Measurements from ENCODE around the gene PRKCH. TPM values are rescaled to one million over a fixed set of nuclear protein-coding genes. Genes with fewer than 3 reads are reported as not detected.

PRKCH gene
- total RNA-seq, 1 donor from 2014 or later, result 101 TPM

DNA sequence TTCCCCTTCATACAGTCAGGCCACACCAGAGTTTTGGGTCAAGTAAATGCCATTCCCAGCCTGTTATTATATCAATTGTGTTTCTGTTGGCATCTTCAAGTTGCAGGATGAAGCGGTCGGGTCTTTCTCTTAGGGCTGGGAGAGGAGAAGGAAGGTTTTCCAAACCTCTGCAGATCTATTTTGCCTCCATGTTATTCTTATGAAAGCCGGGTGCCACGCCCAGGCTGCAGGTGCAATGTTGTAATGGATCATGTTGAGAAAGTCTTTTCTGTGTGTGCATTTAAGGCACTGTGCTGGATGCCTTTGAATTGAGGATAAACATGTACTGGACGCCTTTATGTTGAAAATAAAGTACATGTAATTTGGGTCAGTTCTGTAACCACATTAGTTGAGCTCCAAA lies 209.5 kb downstream of the PRKCH start:
- no peak for DNase-seq (ENCODE audit: low spot score)
- Mint-ChIP-seq H3K27ac (no peak overlapping the region), H3K4me1 (ENCODE audit: low read depth) (peaks cover 70% of the 10 kb centered on the region), H3K9me3 (peaks cover 6% of the 10 kb centered on the region), H3K27me3 (ENCODE audit: low read depth) (no peaks in the 10 kb centered on the region), H3K4me3 (ENCODE audit: low read depth) (no peak overlapping the region), H3K36me3 (ENCODE audit: low read depth) (peaks cover 85% of the 10 kb centered on the region)
- intact Hi-C loops (cut with micrococcal nuclease), result no loop called here

DNA sequence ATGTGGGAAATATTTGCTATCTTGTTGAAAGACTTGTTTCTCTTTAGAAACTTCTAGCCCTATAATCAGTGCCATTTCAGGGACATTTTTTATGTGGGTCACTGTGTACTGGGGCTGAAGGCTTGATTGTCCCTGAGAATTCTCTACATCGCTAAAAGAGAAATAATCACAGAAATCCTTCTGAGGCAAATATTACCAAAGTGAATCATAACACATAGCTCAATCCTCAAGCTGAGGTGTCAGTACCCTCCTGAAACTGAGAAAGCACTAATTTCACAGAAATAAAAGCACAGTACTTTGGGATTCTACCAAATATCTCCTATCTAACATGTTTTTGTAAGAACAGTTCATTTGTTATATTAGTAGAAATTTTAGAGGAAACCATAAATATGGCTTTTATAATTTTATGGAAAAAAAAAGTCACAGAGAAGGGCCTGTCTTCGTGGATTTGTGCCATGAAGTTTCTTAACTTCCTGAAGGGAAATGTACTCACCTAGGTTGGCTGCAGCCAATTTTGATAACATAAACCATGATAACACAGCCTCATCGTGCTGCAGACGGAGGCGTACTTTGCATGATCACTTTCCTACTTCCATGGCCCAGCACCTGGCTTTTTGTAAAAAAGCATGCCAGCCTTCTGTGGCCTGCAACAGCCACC lies 210.2 kb downstream of the PRKCH start:
- H3K36me3 Mint-ChIP-seq (ENCODE audit: low read depth), result peaks cover 89% of the 10 kb centered on the region
- no peak overlapping the region for H3K27ac Mint-ChIP-seq
- no peak overlapping the region for H3K4me3 Mint-ChIP-seq (ENCODE audit: low read depth)
- H3K4me1 Mint-ChIP-seq (ENCODE audit: low read depth), result peaks cover 68% of the 10 kb centered on the region
- no peak for DNase-seq (ENCODE audit: low spot score)
- H3K9me3 Mint-ChIP-seq, result peaks cover 6% of the 10 kb centered on the region
- no peaks in the 10 kb centered on the region for H3K27me3 Mint-ChIP-seq (ENCODE audit: low read depth)
- intact Hi-C loops (cut with micrococcal nuclease), result no loop called here

DNA sequence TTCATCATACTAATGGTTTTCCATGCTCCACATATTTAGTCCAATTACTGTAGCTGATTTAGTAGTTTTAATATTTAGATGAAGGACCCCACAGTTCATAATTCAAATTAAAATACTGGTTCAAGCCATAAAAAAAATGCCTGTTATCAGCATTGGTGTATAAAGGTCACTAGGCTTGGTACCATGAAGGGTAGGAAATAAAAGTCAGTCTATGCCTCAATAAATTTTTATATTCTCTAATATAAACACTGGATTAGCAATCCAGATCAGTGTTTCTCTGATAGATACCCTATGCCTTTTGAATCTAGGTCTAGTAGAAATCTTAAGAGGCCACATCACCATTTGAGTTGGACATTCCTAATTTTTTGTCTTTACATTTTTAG lies 210.7 kb downstream of the PRKCH start:
- H3K27ac Mint-ChIP-seq, result no peak overlapping the region
- H3K27me3 Mint-ChIP-seq (ENCODE audit: low read depth), result no peaks in the 10 kb centered on the region
- intact Hi-C loops (cut with micrococcal nuclease), result no loop called here
- peaks cover 92% of the 10 kb centered on the region for H3K36me3 Mint-ChIP-seq (ENCODE audit: low read depth)
- peaks cover 67% of the 10 kb centered on the region for H3K4me1 Mint-ChIP-seq (ENCODE audit: low read depth)
- no peak for DNase-seq (ENCODE audit: low spot score)
- no peak overlapping the region for H3K4me3 Mint-ChIP-seq (ENCODE audit: low read depth)
- H3K9me3 Mint-ChIP-seq, result peaks cover 6% of the 10 kb centered on the region

DNA sequence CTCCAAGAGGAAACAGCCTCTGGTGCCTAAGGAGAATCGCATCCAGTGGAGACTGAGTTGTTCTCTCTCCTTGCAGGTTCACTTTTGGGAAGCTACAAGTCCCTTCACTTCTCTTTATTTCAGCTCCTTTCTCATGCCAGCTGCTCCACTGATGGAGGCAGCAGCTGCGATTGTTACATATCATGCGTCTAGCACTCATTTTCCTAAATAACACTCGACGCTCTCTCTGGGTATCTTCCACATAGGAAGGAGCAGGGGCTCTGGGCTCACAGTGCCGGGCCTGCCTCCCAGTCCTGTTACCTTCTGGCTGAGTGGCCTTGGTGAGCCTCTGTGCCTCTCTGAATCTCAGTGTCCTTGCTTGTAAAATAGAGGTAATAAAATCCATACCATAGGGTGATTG lies 211.4 kb downstream of the PRKCH start:
- intact Hi-C loops (cut with micrococcal nuclease), result no loop called here
- Mint-ChIP-seq H3K4me3 (ENCODE audit: low read depth) (no peak overlapping the region), H3K4me1 (ENCODE audit: low read depth) (peaks cover 67% of the 10 kb centered on the region), H3K9me3 (peaks cover 6% of the 10 kb centered on the region), H3K36me3 (ENCODE audit: low read depth) (peaks cover 92% of the 10 kb centered on the region), H3K27ac (no peak overlapping the region), H3K27me3 (ENCODE audit: low read depth) (no peaks in the 10 kb centered on the region)
- DNase-seq (ENCODE audit: low spot score), result no peak

DNA sequence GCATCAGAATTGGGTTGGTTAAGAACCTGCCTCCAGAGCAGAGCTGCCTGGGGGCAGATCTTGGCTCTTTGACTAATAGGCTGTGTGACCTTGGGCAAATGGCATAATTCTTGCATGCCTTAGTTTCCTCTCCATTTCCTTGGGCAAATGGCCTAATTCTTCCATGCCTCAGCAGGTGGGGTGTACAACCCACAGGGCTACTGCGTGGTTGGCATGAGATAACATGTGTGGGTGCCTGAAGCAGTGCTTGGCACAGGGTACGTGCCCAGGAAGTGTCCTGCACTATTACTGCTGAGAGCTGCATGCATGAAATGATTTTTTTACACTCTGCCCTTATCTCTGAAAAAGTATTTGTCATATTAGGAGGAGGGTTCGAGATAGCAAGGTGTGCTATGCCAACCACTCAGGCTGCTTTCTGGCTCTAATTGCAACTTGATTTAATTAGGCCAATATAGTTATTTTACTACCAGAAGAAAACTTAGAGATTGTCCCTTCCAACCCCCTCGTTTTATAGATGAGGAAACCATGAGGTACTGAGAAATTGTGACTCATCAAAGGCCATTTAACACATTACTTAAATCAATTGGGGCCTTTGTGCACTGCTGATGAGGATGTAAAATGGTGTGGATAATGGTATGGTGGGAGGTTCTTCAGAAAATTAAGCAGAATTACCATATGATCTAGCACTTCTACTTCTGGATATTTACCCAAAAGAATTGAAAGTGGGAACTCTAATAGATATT lies 212.3 kb downstream of the PRKCH start:
- no peak for DNase-seq (ENCODE audit: low spot score)
- peaks cover 4% of the 10 kb centered on the region for H3K9me3 Mint-ChIP-seq
- peaks cover 61% of the 10 kb centered on the region for H3K4me1 Mint-ChIP-seq (ENCODE audit: low read depth)
- H3K27ac Mint-ChIP-seq, result peak overlapping the region; percentile 56
- intact Hi-C loops (cut with micrococcal nuclease), result no loop called here
- H3K4me3 Mint-ChIP-seq (ENCODE audit: low read depth), result no peak overlapping the region
- H3K36me3 Mint-ChIP-seq (ENCODE audit: low read depth), result peaks cover 89% of the 10 kb centered on the region
- no peaks in the 10 kb centered on the region for H3K27me3 Mint-ChIP-seq (ENCODE audit: low read depth)

DNA sequence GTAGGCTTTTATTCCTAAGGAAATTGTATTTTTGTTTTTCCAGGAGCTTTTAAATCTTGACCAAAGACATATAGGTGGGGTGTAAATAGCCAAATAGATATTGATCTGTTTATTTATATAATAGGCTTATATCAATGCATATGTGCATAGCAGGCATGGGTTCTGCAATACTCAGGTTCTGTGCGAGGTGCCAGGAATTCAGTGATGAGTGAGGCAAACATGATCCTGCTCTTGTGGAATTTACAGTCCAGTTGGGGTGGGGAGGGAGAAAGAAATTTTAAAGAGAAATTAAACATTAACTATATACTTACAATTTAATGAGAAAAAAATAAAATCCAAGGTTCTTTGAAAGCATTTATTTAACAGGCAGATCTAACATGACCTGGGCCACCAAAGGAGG lies 213.7 kb downstream of the PRKCH start:
- Mint-ChIP-seq H3K27me3 (ENCODE audit: low read depth) (no peaks in the 10 kb centered on the region), H3K27ac (peak overlapping the region; percentile 31), H3K4me3 (ENCODE audit: low read depth) (no peak overlapping the region), H3K36me3 (ENCODE audit: low read depth) (peaks cover 94% of the 10 kb centered on the region), H3K4me1 (ENCODE audit: low read depth) (peaks cover 56% of the 10 kb centered on the region), H3K9me3 (no peaks in the 10 kb centered on the region)
- no peak for DNase-seq (ENCODE audit: low spot score)
- intact Hi-C loops (cut with micrococcal nuclease), result no loop called here

DNA sequence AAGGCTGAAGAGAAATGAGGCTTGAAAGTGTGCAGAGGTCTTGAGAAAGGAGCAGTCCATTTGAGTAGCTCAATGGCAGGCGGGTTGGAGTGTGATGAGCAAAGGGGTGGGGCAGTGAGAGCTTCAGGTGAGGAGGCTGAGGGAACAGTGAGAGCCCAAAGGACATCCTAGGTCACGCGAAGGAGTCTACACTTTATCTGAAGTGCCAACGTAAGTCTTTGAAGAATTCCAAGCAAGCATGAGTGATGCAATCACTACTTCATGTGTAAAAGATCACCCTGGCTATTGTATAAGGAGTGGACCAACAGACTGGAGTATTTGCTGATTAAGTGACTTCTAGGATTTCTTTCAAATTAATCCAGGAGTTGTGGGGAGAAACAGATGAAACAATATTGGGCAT lies 214.1 kb downstream of the PRKCH start:
- H3K4me3 Mint-ChIP-seq (ENCODE audit: low read depth), result no peak overlapping the region
- no peak for DNase-seq (ENCODE audit: low spot score)
- peak overlapping the region; percentile 31 for H3K27ac Mint-ChIP-seq

DNA sequence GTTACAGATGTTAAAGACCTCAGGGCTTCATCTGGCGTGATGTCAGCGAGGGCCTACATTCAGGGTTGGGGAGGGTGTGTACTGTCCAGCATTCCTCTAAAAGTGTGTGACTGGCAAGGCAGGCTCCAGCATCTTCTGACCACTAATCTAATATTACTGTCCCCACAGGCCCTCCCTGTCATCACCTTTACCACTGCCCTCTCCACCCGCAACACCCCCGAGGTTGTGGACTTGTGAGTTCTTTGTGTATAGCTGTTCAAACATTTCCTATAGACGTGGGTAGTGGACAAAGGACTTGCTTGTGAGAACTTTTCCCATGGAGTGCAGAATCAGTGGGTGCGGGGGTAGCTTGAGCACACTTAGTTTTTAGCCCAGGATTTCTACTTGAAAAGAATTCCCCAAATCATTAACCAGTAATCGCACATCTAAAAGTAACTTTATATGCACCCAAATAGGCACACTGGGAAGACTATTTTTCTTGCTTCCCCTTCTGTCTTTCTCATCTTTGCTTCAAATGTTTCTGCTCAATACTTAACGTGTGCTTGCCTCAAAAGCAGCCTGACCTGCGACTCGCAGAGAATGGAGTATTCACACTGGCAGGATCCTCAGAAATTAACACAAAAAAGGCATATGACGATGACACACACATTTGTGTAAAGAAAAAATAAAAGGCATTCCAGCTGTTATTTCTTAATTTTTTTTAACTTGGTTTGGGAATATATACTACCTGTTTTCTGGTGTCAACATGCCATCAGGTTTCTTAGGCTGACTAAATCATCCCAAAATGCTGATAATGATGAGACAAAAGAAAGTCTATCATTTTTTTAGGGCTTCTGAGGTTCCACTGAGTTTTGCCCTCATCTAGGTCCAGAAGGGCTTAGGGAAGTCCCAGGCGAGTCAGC lies 215.5 kb downstream of the PRKCH start:
- Mint-ChIP-seq H3K4me1 (ENCODE audit: low read depth) (peaks cover 52% of the 10 kb centered on the region), H3K36me3 (ENCODE audit: low read depth) (peaks cover 93% of the 10 kb centered on the region), H3K4me3 (ENCODE audit: low read depth) (no peak overlapping the region), H3K9me3 (no peaks in the 10 kb centered on the region), H3K27me3 (ENCODE audit: low read depth) (no peaks in the 10 kb centered on the region), H3K27ac (peak overlapping the region; percentile 64)
- intact Hi-C loops (cut with micrococcal nuclease), result no loop called here
- no peak for DNase-seq (ENCODE audit: low spot score)

More for the DNA sequence above, 214.1 kb downstream of the PRKCH start:
- H3K36me3 Mint-ChIP-seq (ENCODE audit: low read depth), result peaks cover 92% of the 10 kb centered on the region
- H3K27me3 Mint-ChIP-seq (ENCODE audit: low read depth), result no peaks in the 10 kb centered on the region
- intact Hi-C loops (cut with micrococcal nuclease), result no loop called here
- no peaks in the 10 kb centered on the region for H3K9me3 Mint-ChIP-seq
- H3K4me1 Mint-ChIP-seq (ENCODE audit: low read depth), result peaks cover 52% of the 10 kb centered on the region

DNA sequence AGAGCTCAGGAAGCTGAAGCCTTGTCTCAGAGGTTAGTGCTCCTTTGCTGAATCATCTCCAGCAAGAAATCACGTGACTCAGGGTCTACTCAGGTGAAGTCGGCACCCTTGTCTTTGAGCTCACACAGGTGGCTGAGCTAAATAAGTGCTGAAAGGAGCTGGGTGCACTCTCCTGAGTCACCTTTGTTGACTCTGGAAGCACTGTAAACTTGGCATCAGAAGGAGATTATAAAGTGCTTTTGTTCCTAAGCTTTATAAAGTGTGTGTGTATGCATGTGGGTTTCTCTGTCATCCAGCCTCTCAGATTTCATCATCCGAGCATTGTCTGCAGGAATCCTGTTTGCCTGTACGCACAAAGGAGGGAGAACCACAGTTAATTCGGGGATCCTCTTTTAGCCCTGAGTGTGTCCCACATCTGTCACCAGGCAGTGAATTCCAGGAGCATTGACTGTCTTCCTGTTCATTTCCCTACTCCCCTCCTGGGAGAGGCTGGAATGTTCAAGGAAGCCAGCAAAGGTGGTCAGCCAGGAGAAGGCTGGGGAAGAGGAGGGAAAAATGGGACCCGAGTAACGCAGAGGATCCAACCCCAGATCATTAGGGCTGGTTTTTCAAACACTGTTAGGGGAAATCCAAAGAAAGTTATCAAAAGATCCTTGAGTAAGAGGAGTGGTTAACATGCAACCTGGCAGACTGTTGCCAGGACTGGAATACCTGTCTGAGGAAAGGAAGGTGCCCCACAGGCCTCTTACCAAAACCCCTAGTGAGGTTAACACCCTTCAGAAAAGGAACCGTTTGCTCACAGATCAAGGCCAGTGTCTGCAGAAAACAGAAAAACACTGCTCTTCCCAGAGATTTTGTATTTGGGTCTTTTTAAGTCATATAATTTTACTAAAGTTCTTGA lies 216.4 kb downstream of the PRKCH start:
- intact Hi-C loops (cut with micrococcal nuclease), result no loop called here
- Mint-ChIP-seq H3K4me3 (ENCODE audit: low read depth) (no peak overlapping the region), H3K9me3 (no peaks in the 10 kb centered on the region), H3K4me1 (ENCODE audit: low read depth) (peaks cover 49% of the 10 kb centered on the region), H3K27me3 (ENCODE audit: low read depth) (no peaks in the 10 kb centered on the region), H3K27ac (peak overlapping the region; percentile 64), H3K36me3 (ENCODE audit: low read depth) (peaks cover 87% of the 10 kb centered on the region)
- no peak for DNase-seq (ENCODE audit: low spot score)

DNA sequence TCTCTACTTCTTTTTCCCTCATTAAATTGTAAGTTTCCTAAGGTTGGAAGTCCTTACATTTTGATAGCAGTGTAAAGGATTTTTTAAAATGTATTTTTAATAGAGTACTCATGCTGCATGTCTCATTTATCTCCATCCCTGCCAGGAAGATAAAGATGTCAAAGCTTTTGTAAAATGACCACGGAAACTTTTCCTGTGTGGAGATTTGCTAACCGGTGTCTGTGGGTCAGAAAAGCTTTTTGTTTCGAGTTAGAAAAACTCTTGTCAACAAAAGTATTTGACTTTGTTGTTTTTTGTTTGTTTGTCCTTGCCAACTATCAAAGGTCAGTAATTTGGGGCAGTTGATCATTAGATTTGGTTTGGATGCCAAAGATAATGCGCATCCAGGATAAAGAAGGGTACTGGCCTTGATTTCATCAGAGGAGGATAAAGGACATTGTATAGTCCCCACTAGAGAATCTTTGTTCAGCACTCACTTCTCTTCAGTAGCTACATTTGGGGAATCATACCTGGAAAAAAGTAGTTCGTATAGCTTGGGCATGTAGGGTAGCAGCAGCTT lies 217.2 kb downstream of the PRKCH start:
- Mint-ChIP-seq H3K36me3 (ENCODE audit: low read depth) (peaks cover 79% of the 10 kb centered on the region), H3K4me3 (ENCODE audit: low read depth) (no peak overlapping the region), H3K9me3 (no peaks in the 10 kb centered on the region), H3K27ac (no peak overlapping the region), H3K27me3 (ENCODE audit: low read depth) (no peaks in the 10 kb centered on the region), H3K4me1 (ENCODE audit: low read depth) (peaks cover 43% of the 10 kb centered on the region)
- no peak for DNase-seq (ENCODE audit: low spot score)
- intact Hi-C loops (cut with micrococcal nuclease), result no loop called here

DNA sequence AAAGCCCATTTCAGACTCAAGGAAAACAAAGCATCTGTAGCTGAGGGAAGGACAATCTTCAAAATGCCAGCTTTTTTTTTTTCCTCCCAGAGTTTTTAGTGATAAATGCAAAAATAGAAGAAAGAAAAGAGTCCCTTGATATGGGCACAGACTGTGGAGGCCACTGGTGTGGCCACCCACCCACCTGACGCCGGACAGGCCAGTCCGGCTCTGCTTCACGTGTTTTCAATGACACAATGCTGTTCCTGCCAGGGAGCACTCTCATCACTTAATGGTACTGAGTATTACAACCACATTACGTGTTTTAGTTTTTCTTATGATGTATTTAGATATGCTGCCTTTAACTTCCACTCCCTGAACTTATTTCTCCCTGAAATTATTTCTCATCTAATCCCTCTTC lies 218.3 kb downstream of the PRKCH start:
- H3K4me1 Mint-ChIP-seq (ENCODE audit: low read depth), result peaks cover 33% of the 10 kb centered on the region
- peaks cover 77% of the 10 kb centered on the region for H3K36me3 Mint-ChIP-seq (ENCODE audit: low read depth)
- H3K9me3 Mint-ChIP-seq, result no peaks in the 10 kb centered on the region
- H3K27ac Mint-ChIP-seq, result no peak overlapping the region
- DNase-seq (ENCODE audit: low spot score), result no peak
- no peak overlapping the region for H3K4me3 Mint-ChIP-seq (ENCODE audit: low read depth)
- H3K27me3 Mint-ChIP-seq (ENCODE audit: low read depth), result no peaks in the 10 kb centered on the region
- intact Hi-C loops (cut with micrococcal nuclease), result no loop called here

DNA sequence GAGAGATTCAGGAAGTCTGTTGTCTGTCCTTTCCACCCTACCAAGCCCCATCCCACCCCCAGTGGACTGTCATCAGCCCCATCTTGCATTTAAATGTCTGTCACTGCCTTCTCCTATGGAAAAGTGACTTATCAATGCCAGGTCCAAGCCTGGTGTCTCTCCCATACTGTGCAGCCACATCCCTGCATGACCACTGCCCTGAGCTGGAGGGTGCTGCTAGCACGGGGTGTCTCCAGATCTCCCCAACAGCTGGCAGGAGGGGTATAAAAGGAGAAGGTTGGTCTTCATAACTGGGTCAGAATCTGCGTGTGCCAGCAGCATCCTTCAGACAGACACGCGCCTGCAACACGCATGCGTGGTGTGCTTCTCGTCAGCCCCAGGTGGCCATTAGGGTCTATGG lies 219.6 kb downstream of the PRKCH start:
- Mint-ChIP-seq H3K36me3 (ENCODE audit: low read depth) (peaks cover 75% of the 10 kb centered on the region), H3K27me3 (ENCODE audit: low read depth) (no peaks in the 10 kb centered on the region), H3K9me3 (no peaks in the 10 kb centered on the region), H3K27ac (no peak overlapping the region), H3K4me1 (ENCODE audit: low read depth) (peaks cover 33% of the 10 kb centered on the region), H3K4me3 (ENCODE audit: low read depth) (no peak overlapping the region)
- intact Hi-C loops (cut with micrococcal nuclease), result no loop called here
- no peak for DNase-seq (ENCODE audit: low spot score)
